Spleen (tissue), 7 donors: Measurements from ENCODE around the gene NAB1.

ENCODE experiments used
- POLR2A ChIP-seq, 3 donors: fragments of 450-650 bp; IDR thresholded peaks; one replicate each; pipeline ENCODE4 v1.5.1; 2017; ENCODE audit warnings: antibody characterized with exemption in 3 of 3, mild to moderate bottlenecking in 1 of 3
- POLR2AphosphoS5 ChIP-seq, 3 donors: sonication (generic); formaldehyde crosslinking; IDR thresholded peaks; one replicate each; pipeline ENCODE4 v1.5.1; 2017; ENCODE audit warnings: antibody characterized with exemption in 3 of 3
- TF ChIP-seq, protein P1 (sequence below), 11 experiments: fragments of 200-600 bp in 7 of 11; fragments of 450-650 bp in 4 of 11; sonication (generic) in 4 of 11; IDR thresholded peaks in 8 of 11; conservative IDR thresholded peaks in 3 of 11; 1 replicate in 7 of 11; 2 replicates in 4 of 11; pipeline versions ENCODE4 v1.4.0 to v1.8.0; 2016 to 2021; ENCODE audit warnings: antibody characterized with exemption in 11 of 11, inconsistent platforms in 4 of 11, mild to moderate bottlenecking in 1 of 11
- donor health status: DM: no; HTN: no; CAD: no; lungs with moderate emphysema.
- donor health status: DM: no; HTN: no; CAD: no.
- donor health status: DM: no; HTN: no; CAD: no.

DNA sequence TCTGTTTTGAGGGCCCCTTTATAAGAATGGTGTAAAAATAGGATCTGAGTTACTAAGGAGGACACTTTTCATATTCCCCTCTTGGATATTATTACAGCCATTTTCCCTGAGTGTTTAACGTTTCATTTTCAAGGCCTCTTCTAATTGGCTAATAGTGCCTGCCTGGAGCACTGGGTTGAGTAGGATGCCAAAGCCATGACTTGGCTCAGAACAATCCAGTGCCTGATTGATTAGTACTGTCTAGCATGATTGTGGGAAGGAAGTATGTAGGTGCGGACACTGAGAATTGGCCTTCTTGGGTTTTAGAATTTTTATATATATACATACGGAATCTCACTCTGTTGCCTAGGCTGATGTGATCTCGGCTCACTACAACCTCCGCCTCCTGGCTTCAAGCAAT is 66.1 kb downstream of the NAB1 start:
- TF ChIP-seq, protein P1, sequence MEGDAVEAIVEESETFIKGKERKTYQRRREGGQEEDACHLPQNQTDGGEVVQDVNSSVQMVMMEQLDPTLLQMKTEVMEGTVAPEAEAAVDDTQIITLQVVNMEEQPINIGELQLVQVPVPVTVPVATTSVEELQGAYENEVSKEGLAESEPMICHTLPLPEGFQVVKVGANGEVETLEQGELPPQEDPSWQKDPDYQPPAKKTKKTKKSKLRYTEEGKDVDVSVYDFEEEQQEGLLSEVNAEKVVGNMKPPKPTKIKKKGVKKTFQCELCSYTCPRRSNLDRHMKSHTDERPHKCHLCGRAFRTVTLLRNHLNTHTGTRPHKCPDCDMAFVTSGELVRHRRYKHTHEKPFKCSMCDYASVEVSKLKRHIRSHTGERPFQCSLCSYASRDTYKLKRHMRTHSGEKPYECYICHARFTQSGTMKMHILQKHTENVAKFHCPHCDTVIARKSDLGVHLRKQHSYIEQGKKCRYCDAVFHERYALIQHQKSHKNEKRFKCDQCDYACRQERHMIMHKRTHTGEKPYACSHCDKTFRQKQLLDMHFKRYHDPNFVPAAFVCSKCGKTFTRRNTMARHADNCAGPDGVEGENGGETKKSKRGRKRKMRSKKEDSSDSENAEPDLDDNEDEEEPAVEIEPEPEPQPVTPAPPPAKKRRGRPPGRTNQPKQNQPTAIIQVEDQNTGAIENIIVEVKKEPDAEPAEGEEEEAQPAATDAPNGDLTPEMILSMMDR (IDR thresholded peaks at IDR 0.05 in 8 of 11, conservative IDR thresholded peaks at IDR 0.05 in 3 of 11) = no peak
- TF ChIP-seq POLR2AphosphoS5 (IDR thresholded peaks at IDR 0.05) = no peak
- no peak for TF ChIP-seq POLR2A (IDR thresholded peaks at IDR 0.05)
